ENCODE results near the gene PRR23E. TPM values are rescaled to one million over a fixed set of nuclear protein-coding genes. Genes with fewer than 3 reads are reported as not detected.

Gene PRR23E
- total RNA-seq, 2 donors from 2014 or later = not detected

DNA sequence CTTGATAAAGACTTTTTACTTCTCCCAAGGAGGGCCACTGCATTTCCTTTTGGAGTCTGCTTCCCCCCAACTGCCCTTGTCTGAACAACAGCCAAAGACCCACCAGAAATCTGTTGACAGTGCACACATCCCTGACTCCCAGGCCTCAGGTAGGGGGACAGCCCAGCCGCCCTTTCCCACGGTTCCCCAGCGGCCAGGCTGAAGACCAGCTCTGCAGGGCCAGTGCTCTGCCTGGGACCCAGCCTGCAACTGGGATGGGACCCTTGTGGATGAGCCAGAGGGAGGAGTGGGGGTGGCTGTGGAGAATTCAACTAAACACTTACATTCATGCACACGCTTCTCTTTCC lies 8.1 kb upstream of the PRR23E start:
- H3K27me3 Mint-ChIP-seq = peaks cover 10 to 36% of the 10 kb centered on the region in 2 donors
- DNase-seq (ENCODE audit: low spot score) = no peak
- no peak overlapping the region for H3K4me3 Mint-ChIP-seq
- no peaks in the 10 kb centered on the region for H3K36me3 Mint-ChIP-seq
- H3K27ac Mint-ChIP-seq = no peak overlapping the region
- H3K4me1 Mint-ChIP-seq (ENCODE audit: low read depth in 2 of 2) = no peaks in the 10 kb centered on the region
- ATAC-seq = peak in 1 of 2 donors; percentile 32
- no peaks in the 10 kb centered on the region for H3K9me3 Mint-ChIP-seq

DNA sequence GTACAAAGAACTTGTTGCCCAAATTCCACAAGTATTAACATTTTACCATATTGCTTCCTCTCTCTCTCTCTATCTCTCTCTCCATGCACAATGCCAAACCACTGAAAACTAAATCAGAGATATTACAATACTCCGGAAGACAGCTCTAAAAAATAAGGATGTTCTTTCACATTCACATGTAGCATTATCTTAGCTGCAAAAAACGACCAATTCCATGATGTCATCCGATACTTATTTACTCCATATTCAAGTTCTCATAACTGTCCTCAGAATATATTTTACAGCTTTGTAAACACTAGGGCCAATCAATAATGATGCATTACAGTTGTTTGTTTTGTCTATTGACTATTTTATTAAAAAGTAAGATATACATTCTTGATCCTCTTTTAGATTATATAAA lies 7.7 kb upstream of the PRR23E start:
- Mint-ChIP-seq H3K27ac (no peak overlapping the region), H3K9me3 (no peaks in the 10 kb centered on the region), H3K27me3 (peaks cover 10 to 34% of the 10 kb centered on the region in 2 donors), H3K4me3 (no peak overlapping the region), H3K36me3 (no peaks in the 10 kb centered on the region), H3K4me1 (ENCODE audit: low read depth in 2 of 2) (no peaks in the 10 kb centered on the region)
- DNase-seq (ENCODE audit: low spot score) (no peak), ATAC-seq (no peak)

DNA sequence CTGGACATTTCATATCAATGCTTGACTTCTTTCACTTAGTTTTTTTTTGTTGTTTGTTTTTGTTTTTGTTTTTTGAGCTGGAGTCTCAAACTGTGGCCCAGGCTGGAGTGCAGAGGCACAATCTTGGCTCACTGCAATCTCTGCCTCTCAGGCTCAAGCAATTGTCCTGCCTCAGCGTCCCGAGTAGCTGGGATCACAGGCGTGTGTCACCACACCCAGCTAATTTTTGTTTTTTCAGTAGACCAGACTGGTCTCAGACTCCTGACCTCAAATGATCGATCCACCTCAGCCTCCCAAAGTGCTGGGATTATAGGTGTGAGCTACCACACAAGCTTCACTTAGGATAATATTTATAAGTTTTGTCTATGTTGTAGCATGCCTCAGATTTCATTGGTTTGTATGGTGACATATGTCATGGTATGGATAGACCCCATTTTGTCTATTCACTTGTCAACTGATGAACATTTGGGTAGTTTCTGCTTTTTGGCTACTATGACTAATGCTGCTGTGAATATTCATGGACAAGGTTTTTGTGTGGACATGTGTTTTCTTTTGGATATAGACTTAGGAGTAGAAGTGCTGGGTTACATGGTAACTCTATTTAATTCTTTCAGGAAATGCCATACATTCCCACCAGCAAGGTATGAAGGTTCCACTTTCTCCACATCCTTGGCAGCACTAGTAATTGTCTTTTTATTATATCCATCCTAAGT lies 6.8 kb upstream of the PRR23E start:
- no peak overlapping the region for H3K27ac Mint-ChIP-seq
- H3K4me1 Mint-ChIP-seq (ENCODE audit: low read depth in 2 of 2) = no peaks in the 10 kb centered on the region
- peaks cover 4 to 34% of the 10 kb centered on the region in 2 donors for H3K27me3 Mint-ChIP-seq
- no peak overlapping the region for H3K4me3 Mint-ChIP-seq
- no peak for ATAC-seq
- H3K9me3 Mint-ChIP-seq = no peaks in the 10 kb centered on the region
- no peak for DNase-seq (ENCODE audit: low spot score)
- H3K36me3 Mint-ChIP-seq = no peaks in the 10 kb centered on the region

- Mint-ChIP-seq H3K27ac (no peak overlapping the region), H3K36me3 (no peaks in the 10 kb centered on the region), H3K4me3 (no peak overlapping the region), H3K27me3 (peaks cover 3 to 34% of the 10 kb centered on the region in 2 donors), H3K9me3 (no peaks in the 10 kb centered on the region), H3K4me1 (ENCODE audit: low read depth in 2 of 2) (no peaks in the 10 kb centered on the region)
- ATAC-seq (no peak), DNase-seq (ENCODE audit: low spot score) (no peak)
Measured at GRCh38 chr3:127187316-127187715, 5.6 kb upstream of the PRR23E start.

DNA sequence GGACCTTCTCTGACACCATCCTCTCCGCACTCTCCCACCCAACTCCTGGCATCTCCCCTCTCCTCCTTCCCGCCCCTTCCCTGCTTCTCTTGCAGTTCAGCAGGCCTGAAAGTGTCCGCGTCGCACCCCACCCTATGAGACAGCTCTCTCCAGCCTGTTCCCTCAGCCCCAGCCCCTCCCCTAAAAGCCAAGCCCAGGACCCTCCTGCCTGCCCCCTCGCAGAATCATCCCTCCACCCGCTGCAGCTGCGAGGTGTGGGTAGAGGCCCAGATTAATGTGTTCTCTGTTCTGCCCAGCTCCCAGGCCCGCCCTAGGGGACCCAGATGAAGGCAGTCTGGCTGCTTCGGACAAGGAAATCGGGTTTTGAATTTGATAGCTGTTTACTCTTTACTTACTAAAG lies 410 bp downstream of the PRR23E start:
- H3K9me3 Mint-ChIP-seq = no peaks in the 10 kb centered on the region
- no peak for ATAC-seq
- no peak for DNase-seq (ENCODE audit: low spot score)
- H3K4me1 Mint-ChIP-seq (ENCODE audit: low read depth in 2 of 2) = no peaks in the 10 kb centered on the region
- no peak overlapping the region for H3K27ac Mint-ChIP-seq
- peaks cover 18 to 38% of the 10 kb centered on the region in 2 donors for H3K27me3 Mint-ChIP-seq
- H3K4me3 Mint-ChIP-seq = no peak overlapping the region
- H3K36me3 Mint-ChIP-seq = no peaks in the 10 kb centered on the region

DNA sequence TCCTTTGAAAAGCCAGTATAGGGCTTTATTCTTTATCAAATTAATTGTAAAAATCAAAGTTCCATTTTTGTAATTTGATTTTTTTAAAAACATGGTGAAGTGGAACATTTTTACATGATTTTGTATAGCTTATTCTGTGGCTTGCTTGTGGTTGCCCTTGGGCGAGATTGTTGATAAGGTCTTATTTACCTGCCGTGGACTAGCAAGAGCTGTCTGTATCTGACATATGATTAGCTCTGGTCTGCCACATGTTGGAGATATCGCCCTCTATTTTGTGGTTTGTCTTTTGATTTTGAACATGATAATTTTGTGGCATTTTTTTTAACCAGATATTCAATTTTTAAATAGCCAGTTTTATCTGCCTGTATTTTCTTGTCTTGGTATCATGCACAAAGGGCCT lies 844 bp downstream of the PRR23E start:
- no peaks in the 10 kb centered on the region for H3K4me1 Mint-ChIP-seq (ENCODE audit: low read depth in 2 of 2)
- no peak overlapping the region for H3K27ac Mint-ChIP-seq
- ATAC-seq (no peak), DNase-seq (ENCODE audit: low spot score) (no peak)
- H3K4me3 Mint-ChIP-seq = no peak overlapping the region
- H3K36me3 Mint-ChIP-seq = no peaks in the 10 kb centered on the region
- no peaks in the 10 kb centered on the region for H3K9me3 Mint-ChIP-seq
- H3K27me3 Mint-ChIP-seq = peaks cover 20 to 38% of the 10 kb centered on the region in 2 donors

- peaks cover 22 to 32% of the 10 kb centered on the region in 2 donors for H3K27me3 Mint-ChIP-seq
- no peak for ATAC-seq
- no peaks in the 10 kb centered on the region for H3K9me3 Mint-ChIP-seq
- no peak overlapping the region for H3K4me3 Mint-ChIP-seq
- no peaks in the 10 kb centered on the region for H3K36me3 Mint-ChIP-seq
- no peak for DNase-seq (ENCODE audit: low spot score)
- H3K27ac Mint-ChIP-seq = no peak overlapping the region
- H3K4me1 Mint-ChIP-seq (ENCODE audit: low read depth in 2 of 2) = no peaks in the 10 kb centered on the region
Measured at GRCh38 chr3:127194601-127195187, 1.8 kb downstream of the PRR23E start.

DNA sequence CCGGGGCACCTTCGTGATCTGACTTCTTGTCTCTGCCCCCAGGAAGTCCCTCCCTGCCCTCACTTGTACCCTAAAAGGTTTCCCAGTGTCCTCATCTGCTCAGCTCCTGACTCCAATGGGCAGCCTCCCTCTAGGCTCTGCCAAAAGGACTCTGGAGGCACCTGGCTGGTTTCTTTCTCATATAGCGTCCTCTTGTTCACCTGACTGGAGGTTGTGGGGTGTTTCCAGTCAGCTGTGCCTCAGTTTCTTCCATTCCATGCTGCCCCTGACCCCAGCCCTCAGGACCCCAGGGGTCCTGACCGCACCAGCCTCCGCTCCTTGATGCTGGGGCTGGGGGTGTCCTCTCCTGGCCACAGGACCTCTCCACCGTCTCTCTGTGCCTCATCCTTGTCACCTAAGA lies 2.5 kb downstream of the PRR23E start:
- no peak for DNase-seq (ENCODE audit: low spot score)
- Mint-ChIP-seq H3K36me3 (no peaks in the 10 kb centered on the region), H3K27me3 (peaks cover 22 to 32% of the 10 kb centered on the region in 2 donors), H3K27ac (no peak overlapping the region), H3K4me3 (no peak overlapping the region), H3K9me3 (no peaks in the 10 kb centered on the region), H3K4me1 (ENCODE audit: low read depth in 2 of 2) (no peaks in the 10 kb centered on the region)
- ATAC-seq = no peak

DNA sequence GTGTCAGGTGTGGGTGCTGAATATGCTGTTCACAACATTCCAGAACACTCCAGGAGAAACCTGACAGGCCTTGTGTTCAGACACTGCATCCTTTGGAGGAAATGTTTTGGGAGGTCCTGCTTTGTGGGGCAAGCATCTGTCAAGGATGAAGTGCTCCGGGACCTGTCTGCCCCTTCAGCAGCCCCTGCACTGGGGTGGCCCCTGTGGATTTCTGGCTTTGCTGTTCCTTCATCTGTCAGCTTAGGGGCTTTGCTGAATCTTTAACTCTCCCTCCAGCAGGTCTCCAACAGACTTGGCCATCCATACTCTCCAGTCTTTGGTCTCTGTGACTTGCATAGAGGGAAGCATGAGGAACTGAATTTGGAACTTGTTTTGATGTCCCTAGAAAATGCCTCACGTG lies 3.1 kb downstream of the PRR23E start:
- Mint-ChIP-seq H3K27ac (no peak overlapping the region), H3K4me3 (no peak overlapping the region), H3K9me3 (no peaks in the 10 kb centered on the region), H3K36me3 (no peaks in the 10 kb centered on the region), H3K27me3 (peaks cover 24 to 32% of the 10 kb centered on the region in 2 donors), H3K4me1 (ENCODE audit: low read depth in 2 of 2) (no peaks in the 10 kb centered on the region)
- DNase-seq (ENCODE audit: low spot score) = no peak
- ATAC-seq = no peak

DNA sequence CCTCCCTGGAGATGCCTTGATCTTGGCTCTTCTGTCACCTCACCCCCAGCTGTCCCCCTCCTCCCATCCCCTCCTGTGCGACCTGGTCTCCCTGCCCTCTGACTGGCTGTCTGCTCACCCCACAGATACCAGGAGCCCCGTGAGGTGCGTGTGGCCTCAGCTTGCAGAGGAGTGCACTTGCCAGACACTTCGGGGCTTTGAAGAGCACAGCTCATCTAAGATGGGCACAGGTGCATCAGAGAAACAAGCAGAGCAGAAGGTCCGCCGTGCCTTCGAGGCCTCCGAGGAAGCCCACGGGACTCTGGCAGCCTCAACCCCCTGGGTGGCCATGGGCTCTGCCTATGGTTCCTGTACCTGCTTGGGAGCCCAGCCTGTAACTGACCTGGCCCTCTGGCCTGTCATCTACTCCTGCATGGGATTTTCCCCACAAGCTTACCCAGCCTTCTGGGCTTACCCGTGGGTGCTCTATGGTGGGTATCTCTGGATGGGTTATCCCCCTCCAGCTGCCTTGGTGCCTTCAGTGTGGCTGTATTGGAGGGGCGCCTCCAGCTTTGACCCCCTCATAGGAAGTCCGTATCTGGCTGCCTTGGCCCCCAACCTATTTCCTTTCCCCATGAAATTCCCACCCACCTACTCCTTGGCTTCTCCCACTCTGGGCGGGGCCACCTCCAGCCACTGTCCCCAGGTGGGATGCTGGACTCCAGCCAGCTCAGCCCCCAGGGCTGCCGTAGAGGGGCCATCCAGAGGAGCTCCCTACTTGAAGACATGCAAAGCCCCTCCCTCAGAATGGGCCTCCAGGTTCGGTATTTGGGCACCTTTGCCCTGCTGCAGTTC lies 3.8 kb downstream of the PRR23E start:
- ATAC-seq = peak; percentile 24 to 25

DNA sequence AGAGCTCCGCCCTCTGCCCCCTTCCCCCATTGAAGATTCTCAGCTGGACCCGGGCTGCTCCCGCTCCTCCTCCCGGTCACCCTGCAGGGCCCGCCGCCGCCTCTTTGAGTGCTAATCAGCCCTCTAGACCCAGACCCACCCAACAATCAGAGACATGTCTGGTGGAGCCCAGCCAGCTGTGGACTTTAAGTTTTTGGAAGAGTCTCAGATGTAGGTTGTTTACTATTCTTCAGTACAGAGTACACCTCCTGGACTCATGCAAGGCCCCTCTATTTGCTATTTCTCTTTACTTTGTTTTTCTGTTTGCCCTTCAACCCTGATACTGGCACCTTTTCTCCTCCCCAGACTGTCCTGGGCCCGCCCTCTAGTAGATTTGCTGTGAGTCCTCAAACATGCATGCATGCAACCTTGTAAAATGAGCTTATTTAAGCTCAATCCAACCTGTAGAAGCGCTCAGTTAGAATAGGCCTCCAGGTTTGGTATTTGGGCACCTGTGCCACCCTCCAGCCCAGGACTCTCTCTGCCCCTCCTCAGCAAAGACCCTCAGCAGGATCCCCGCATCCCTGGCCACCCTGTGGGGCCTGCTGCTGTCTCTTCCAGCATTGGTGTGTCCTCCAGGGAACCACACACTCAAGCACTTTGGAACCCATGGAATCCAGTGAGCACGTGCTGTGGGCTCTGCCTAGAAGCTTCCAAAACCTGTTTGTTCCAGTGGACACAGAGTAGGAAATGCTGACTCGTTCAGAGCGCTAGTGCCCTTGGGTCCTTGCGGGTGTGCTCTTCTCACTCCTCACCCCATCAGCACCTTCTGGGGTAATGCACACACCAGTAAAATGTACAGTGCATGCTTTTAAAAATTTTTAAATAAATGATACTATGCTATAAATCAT lies 4.6 kb downstream of the PRR23E start:
- H3K27ac Mint-ChIP-seq = no peak overlapping the region
- no peak overlapping the region for H3K4me3 Mint-ChIP-seq
- H3K27me3 Mint-ChIP-seq = peaks cover 24 to 35% of the 10 kb centered on the region in 2 donors
- no peaks in the 10 kb centered on the region for H3K9me3 Mint-ChIP-seq
- ATAC-seq = no peak
- H3K36me3 Mint-ChIP-seq = no peaks in the 10 kb centered on the region
- no peaks in the 10 kb centered on the region for H3K4me1 Mint-ChIP-seq (ENCODE audit: low read depth in 2 of 2)
- DNase-seq (ENCODE audit: low spot score) = no peak

More for the DNA sequence above, 3.8 kb downstream of the PRR23E start:
- H3K4me3 Mint-ChIP-seq = no peak overlapping the region
- H3K27ac Mint-ChIP-seq = no peak overlapping the region
- no peaks in the 10 kb centered on the region for H3K4me1 Mint-ChIP-seq (ENCODE audit: low read depth in 2 of 2)
- no peak for DNase-seq (ENCODE audit: low spot score)
- no peaks in the 10 kb centered on the region for H3K36me3 Mint-ChIP-seq
- no peaks in the 10 kb centered on the region for H3K9me3 Mint-ChIP-seq
- peaks cover 24 to 32% of the 10 kb centered on the region in 2 donors for H3K27me3 Mint-ChIP-seq

DNA sequence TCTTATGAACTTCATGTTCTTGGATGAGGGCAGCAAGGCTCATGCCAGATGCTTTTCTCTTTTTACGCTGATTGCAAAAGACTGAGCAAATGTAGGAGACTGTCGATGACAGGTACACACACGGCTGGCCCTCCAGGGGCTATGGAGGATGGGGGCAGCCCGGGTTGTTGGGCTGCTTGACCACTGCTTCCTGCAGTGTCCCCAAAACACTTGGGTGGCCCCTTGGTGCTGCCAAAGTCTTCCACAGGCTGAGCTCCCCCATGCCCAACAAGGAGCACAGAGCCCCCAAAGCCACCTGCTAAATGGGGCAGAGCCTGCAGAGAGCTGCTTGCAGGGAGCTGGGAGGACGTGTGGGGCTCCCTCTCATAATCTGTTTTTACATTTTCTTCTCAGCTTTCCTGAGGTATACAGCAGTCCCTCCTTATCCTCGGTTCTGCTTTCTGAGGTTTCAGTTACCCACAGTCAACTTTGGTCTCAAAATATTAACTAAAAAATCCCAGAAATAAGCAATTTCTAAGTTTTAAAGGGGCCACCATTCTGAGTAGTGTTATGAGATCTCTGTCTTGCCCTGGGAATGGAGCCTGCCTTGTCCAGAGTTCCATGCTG lies 7.3 kb downstream of the PRR23E start:
- ATAC-seq (peak in 1 of 2 donors; percentile 26), DNase-seq (ENCODE audit: low spot score) (no peak)
- no peaks in the 10 kb centered on the region for H3K4me1 Mint-ChIP-seq (ENCODE audit: low read depth in 2 of 2)
- no peaks in the 10 kb centered on the region for H3K36me3 Mint-ChIP-seq
- peaks cover 23 to 40% of the 10 kb centered on the region in 2 donors for H3K27me3 Mint-ChIP-seq
- H3K4me3 Mint-ChIP-seq = no peak overlapping the region
- H3K27ac Mint-ChIP-seq = no peak overlapping the region
- H3K9me3 Mint-ChIP-seq = peaks cover 2% of the 10 kb centered on the region

DNA sequence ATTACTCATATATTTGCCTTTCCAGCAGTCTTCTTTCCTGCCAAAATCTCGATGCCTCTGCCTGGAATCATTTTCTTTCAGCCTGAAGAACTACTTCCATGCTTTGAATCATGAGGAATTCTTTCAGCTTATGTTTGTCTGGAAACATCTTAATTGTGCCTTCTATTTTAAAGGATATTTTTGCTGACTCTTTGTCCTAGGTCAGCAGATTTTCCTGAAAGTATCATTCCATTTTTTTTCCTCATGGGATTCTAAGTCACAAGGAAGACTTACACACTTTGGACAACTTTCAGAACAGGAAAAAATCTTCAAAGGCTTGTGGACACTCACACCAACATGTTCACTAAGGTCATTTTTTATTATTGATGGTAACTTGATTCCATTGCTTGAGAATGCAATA lies 10.1 kb downstream of the PRR23E start:
- DNase-seq (ENCODE audit: low spot score) (no peak), ATAC-seq (no peak)
- no peak overlapping the region for H3K4me3 Mint-ChIP-seq
- H3K36me3 Mint-ChIP-seq = no peaks in the 10 kb centered on the region
- H3K27me3 Mint-ChIP-seq = peaks cover 11 to 22% of the 10 kb centered on the region in 2 donors
- no peak overlapping the region for H3K27ac Mint-ChIP-seq
- no peaks in the 10 kb centered on the region for H3K4me1 Mint-ChIP-seq (ENCODE audit: low read depth in 2 of 2)
- peaks cover 2% of the 10 kb centered on the region for H3K9me3 Mint-ChIP-seq

All from natural killer cell treated with Interleukin-12 subunit alpha and Interleukin-12 subunit beta and Interleukin-15 and Interleukin-18, amount 100 ng/mL, for 72 hours (primary cell).